ENCODE measurements around the gene PITX1. TPM values are rescaled to one million over a fixed set of nuclear protein-coding genes. Genes with fewer than 3 reads are reported as not detected.

PITX1 gene
- total RNA-seq, 1 donor from 2014 or later: not detected

DNA sequence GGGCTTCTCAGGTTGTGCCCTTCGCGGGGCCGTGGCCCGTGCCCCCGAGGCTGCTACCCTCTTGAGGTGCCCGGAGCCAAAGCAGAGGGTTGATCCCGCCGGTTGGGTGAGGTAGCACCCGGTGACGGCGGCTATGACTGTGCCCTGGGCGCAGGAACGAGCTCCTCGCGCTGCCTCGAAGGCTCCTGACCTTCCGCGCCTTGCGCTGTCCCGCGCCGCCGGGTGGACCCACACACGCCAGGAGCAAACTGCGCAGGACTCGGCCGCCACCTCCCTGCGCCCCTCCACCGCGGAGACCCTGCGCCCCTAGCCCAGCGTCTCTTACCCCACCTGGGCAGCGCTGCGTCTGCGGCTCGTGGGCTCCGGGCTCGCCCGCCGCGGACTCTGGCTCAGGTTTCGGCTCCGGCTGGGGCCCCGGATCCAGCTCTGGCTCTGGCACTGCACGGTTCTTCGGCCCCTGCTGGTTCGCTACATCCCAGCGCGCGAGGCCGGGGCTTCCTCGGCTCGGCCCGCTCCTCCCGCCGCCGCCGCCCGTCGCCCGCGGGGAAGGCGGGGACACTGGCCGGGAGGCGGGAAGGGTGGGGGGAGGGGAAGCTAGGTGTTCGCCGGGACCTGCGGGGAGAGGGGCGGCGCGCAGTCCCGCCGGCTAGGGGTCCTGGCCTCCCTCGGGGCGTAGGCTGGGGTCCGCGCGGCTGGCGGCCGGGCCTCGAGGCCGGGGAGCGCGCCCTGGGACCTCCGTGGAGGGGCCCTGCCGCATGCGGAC lies 5.4 kb upstream of the PITX1 start:
- DNase-seq (no peak), ATAC-seq (ENCODE audit: low read depth) (peak; percentile 41)
- CTCF ChIA-PET: interaction anchor here (0.6 to 0.8 kb wide), 2 partner anchors 14 to 622 kb away, joined by 3 read pairs; no protein-coding TSS in a partner anchor
- Mint-ChIP-seq H3K4me1 (peaks cover 25% of the 10 kb centered on the region), H3K9me3 (no peaks in the 10 kb centered on the region), H3K27me3 (peaks cover 59% of the 10 kb centered on the region), H3K27ac (no peak overlapping the region), H3K36me3 (ENCODE audit: low read depth) (no peaks in the 10 kb centered on the region), H3K4me3 (peak overlapping the region; percentile 15)
- intact Hi-C loops (cut with micrococcal nuclease): loop anchor here (1.0 kb wide), 2 partner anchors 8 to 14 kb away; no protein-coding TSS in a partner anchor
- TF ChIP-seq, protein P1, sequence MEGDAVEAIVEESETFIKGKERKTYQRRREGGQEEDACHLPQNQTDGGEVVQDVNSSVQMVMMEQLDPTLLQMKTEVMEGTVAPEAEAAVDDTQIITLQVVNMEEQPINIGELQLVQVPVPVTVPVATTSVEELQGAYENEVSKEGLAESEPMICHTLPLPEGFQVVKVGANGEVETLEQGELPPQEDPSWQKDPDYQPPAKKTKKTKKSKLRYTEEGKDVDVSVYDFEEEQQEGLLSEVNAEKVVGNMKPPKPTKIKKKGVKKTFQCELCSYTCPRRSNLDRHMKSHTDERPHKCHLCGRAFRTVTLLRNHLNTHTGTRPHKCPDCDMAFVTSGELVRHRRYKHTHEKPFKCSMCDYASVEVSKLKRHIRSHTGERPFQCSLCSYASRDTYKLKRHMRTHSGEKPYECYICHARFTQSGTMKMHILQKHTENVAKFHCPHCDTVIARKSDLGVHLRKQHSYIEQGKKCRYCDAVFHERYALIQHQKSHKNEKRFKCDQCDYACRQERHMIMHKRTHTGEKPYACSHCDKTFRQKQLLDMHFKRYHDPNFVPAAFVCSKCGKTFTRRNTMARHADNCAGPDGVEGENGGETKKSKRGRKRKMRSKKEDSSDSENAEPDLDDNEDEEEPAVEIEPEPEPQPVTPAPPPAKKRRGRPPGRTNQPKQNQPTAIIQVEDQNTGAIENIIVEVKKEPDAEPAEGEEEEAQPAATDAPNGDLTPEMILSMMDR (IDR thresholded peaks at IDR 0.05): no peak
- POLR2A ChIA-PET: interaction anchor here (1.0 kb wide), 1 partner anchor 14 kb away, joined by 8 read pairs; no protein-coding TSS in a partner anchor

DNA sequence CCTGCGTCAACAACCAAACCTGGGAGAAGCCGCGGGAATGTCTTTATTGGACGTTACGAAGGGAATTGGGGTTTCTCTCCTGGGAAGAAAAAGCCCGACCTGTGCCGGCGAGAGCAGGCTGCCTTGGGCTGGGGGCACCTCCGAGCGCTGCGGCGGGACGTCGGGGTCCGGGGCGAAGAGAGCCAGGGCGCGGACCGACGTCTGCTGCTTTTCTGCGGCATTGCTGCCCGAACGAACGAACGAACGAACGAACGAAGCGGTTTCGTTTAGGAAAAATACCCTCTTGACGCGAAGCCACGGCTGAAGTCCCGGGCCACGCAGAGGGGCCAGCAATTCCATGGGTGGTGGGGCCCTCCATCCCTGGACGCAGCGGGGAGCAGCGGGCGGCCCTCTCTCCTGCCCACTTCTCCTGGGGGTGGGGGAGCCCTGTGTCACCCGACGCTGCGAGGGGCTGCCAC lies 4.8 kb upstream of the PITX1 start:
- Mint-ChIP-seq H3K4me1 (peaks cover 27% of the 10 kb centered on the region), H3K9me3 (no peaks in the 10 kb centered on the region), H3K27ac (no peak overlapping the region), H3K27me3 (peaks cover 57% of the 10 kb centered on the region), H3K36me3 (ENCODE audit: low read depth) (no peaks in the 10 kb centered on the region), H3K4me3 (peak overlapping the region; percentile 44)
- POLR2A ChIA-PET: interaction anchor here (1.0 kb wide), 1 partner anchor 14 kb away, joined by 8 read pairs; no protein-coding TSS in a partner anchor
- TF ChIP-seq, protein P1 (IDR thresholded peaks at IDR 0.05): no peak
- ATAC-seq (ENCODE audit: low read depth) (no peak), DNase-seq (no peak)
- intact Hi-C loops (cut with micrococcal nuclease): loop anchor here (1.0 kb wide), 2 partner anchors 8 to 14 kb away; no protein-coding TSS in a partner anchor
- CTCF ChIA-PET: no interaction called here

DNA sequence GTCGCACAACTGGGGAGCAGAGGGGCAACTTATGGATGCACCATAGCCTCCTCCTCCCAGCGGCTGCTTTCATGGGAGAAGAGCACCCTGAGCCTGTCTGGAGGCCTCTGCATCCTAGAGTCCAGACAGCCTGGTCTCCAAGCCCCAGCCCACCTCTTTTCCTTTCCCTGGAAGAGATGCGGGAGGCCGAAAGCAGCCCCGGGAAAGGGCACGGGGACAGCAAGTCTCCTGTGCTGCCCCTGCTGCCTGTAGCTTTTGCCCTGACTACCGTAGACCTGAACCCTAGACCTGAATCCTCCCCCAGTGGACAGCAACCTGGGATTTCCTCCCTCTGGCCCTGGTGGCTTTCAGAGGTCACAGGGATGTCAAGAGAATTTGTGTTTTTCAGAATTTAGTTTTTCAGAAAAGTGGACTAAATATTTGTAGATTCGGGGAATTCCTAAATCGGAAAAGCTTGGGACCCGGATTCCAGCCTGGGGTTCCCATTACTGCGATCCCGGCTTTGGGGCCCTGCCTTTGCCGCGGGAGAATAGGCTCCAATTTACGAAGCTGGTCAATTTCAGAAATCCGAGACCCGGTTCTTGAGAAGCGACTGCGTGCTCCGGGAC lies 4.3 kb upstream of the PITX1 start:
- Mint-ChIP-seq H3K27ac (no peak overlapping the region), H3K4me1 (peaks cover 28% of the 10 kb centered on the region), H3K9me3 (no peaks in the 10 kb centered on the region), H3K27me3 (peaks cover 53% of the 10 kb centered on the region), H3K4me3 (peak overlapping the region; percentile 35), H3K36me3 (ENCODE audit: low read depth) (no peaks in the 10 kb centered on the region)
- ChIA-PET CTCF (no interaction called here), POLR2A (no interaction called here)
- TF ChIP-seq, protein P1 (IDR thresholded peaks at IDR 0.05): no peak
- ATAC-seq (ENCODE audit: low read depth) (no peak), DNase-seq (no peak)
- intact Hi-C loops (cut with micrococcal nuclease): no loop called here

DNA sequence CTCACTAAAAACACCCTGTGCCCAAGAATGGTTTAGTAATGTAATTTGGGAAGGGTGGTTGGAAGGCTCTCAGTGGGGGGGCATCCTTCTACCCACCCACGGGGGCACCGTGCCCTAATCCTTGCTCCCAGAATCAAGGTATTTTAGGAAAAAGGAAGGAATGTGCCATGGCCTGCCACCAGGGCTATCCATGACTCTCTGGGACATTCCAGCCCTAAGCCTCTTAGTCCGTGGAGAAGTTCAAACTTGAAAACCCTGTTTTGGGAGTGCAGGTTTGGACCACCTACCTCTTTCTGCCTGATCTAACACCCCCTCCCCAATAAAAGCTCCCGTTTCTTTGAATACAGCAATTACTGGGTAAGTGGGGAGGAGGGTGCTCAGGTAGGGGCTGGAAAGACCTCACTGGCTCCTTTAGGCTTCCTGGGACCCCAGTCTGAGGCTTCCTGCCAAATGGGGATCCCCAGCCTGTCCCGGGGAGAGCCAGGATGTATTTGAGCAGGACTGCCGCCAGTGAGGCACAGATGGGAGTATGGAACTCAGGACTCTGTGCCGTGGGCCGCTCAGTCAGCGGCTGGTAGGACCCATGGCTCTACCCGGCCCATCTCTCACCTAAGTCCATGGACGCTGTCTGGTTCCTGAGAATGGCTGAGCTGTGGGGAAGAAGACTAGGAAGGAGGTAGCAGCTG lies 3.6 kb upstream of the PITX1 start:
- TF ChIP-seq, protein P1 (IDR thresholded peaks at IDR 0.05): no peak
- no peaks in the 10 kb centered on the region for H3K36me3 Mint-ChIP-seq (ENCODE audit: low read depth)
- H3K9me3 Mint-ChIP-seq: no peaks in the 10 kb centered on the region
- H3K27ac Mint-ChIP-seq: no peak overlapping the region
- no peak for DNase-seq
- intact Hi-C loops (cut with micrococcal nuclease): no loop called here
- H3K4me1 Mint-ChIP-seq: peaks cover 31% of the 10 kb centered on the region
- no peak for ATAC-seq (ENCODE audit: low read depth)
- POLR2A ChIA-PET: no interaction called here
- peaks cover 50% of the 10 kb centered on the region for H3K27me3 Mint-ChIP-seq
- CTCF ChIA-PET: no interaction called here
- H3K4me3 Mint-ChIP-seq: no peak overlapping the region

DNA sequence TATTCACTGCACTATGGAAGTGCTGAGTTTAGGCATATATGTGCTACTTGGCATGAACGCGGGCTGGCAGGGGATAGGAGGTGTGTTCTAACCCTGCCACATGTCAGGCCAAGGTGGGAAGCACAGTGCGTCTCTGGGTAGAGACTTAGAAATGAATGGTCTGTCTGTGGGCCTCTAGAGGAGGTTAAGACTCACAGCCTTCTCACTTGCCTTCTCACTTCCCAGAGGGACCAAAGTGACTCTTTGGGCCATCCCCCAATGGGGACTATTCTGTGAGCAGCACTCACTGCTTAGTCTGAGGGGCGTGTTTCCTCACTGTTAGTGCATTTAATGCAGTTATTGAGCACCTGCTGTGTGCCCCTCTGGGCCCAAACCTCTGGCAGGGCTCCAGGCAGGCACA lies 2.4 kb upstream of the PITX1 start:
- intact Hi-C loops (cut with micrococcal nuclease): no loop called here
- no peak overlapping the region for H3K4me3 Mint-ChIP-seq
- no peak overlapping the region for H3K27ac Mint-ChIP-seq
- peaks cover 56% of the 10 kb centered on the region for H3K27me3 Mint-ChIP-seq
- peaks cover 40% of the 10 kb centered on the region for H3K4me1 Mint-ChIP-seq
- DNase-seq: no peak
- no peaks in the 10 kb centered on the region for H3K9me3 Mint-ChIP-seq
- POLR2A ChIA-PET: no interaction called here
- no peaks in the 10 kb centered on the region for H3K36me3 Mint-ChIP-seq (ENCODE audit: low read depth)
- CTCF ChIA-PET: no interaction called here
- ATAC-seq (ENCODE audit: low read depth): no peak
- TF ChIP-seq, protein P1 (IDR thresholded peaks at IDR 0.05): no peak

Data from activated B cell treated with CpG ODN at 0.5 μM for 24 hours (primary cell).